Activated T-cell treated with anti-CD3 and anti-CD28 coated beads, Interleukin-2, amount 50 U/mL, for 4 hours (primary cell): Measurements from ENCODE around the gene MFN1. TPM values are rescaled to one million over a fixed set of nuclear protein-coding genes. Genes with fewer than 3 reads are reported as not detected.

Source experiments
- ATAC-seq, 2 donors: fragments of 200-7000 bp; cut with Tn5 transposase; one replicate each; pipeline ENCODE4 v1.10.0; 2021
- DNase-seq: peaks from one replicate; pipeline ENCODE4 v3.0.0-alpha.2; 2020
- H3K27me3 Mint-ChIP-seq: one replicate; pipeline ENCODE4 v1.8.0; 2021; ENCODE audit warnings: low read depth, mixed read lengths
- H3K36me3 Mint-ChIP-seq: one replicate; pipeline ENCODE4 v1.8.0; 2022; ENCODE audit warnings: mixed read lengths; ENCODE audit not compliant: insufficient read depth
- H3K4me1 Mint-ChIP-seq: one replicate; pipeline ENCODE4 v1.8.0; 2021; ENCODE audit warnings: low read depth, mixed read lengths
- H3K4me3 Mint-ChIP-seq: one replicate; pipeline ENCODE4 v1.8.0; 2021; ENCODE audit warnings: mild to moderate bottlenecking, moderate library complexity, mixed read lengths
- H3K9me3 Mint-ChIP-seq: one replicate; pipeline ENCODE4 v1.8.0; 2021; ENCODE audit warnings: mixed read lengths
- total RNA-seq, 3 donors: library from RNA; stranded (reverse); gene quantifications; one replicate each; pipeline ENCODE4 v1.2.1, GENCODE V29; 2021

Gene MFN1
- total RNA-seq, 3 donors from 2014 or later: 31.2 to 35.1 (median 34.4) TPM

GRCh38 chr3:179398574-179399231 is 51.2 kb downstream of the MFN1 start:
- no peaks in the 10 kb centered on the region for H3K27me3 Mint-ChIP-seq
- H3K9me3 Mint-ChIP-seq: no peaks in the 10 kb centered on the region
- H3K4me1 Mint-ChIP-seq: no peaks in the 10 kb centered on the region
- DNase-seq: no peak
- no peak for ATAC-seq
- H3K36me3 Mint-ChIP-seq: peaks cover 15% of the 10 kb centered on the region
- no peak overlapping the region for H3K4me3 Mint-ChIP-seq

GRCh38 chr3:179401561-179401960 is 54.1 kb downstream of the MFN1 start:
- Mint-ChIP-seq H3K36me3 (peaks cover 8% of the 10 kb centered on the region), H3K4me3 (no peak overlapping the region), H3K9me3 (no peaks in the 10 kb centered on the region), H3K4me1 (no peaks in the 10 kb centered on the region), H3K27me3 (no peaks in the 10 kb centered on the region)
- DNase-seq: no peak
- ATAC-seq: no peak

DNA sequence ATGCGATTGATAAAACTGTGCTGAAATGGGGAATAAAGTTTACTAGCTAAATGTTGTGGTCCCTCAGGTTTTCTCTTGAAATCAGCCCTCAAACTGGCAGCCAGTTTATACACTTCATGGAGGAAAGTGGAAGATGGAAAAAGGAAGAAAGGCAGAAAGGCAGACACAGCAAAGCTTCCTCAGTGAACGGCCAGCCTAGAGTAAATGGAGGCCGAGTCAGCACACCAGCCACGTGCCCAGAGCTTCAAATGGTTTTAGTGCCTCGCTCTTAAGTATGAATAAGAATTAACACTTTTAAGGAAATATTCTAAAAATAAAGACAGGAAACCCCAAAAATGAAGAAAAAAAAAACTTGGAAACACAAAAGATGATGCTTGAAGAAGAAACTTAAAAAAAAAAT is 55.5 kb downstream of the MFN1 start:
- DNase-seq (no peak), ATAC-seq (no peak)
- Mint-ChIP-seq H3K4me3 (no peak overlapping the region), H3K9me3 (no peaks in the 10 kb centered on the region), H3K36me3 (peaks cover 2% of the 10 kb centered on the region), H3K4me1 (no peaks in the 10 kb centered on the region), H3K27me3 (no peaks in the 10 kb centered on the region)

DNA sequence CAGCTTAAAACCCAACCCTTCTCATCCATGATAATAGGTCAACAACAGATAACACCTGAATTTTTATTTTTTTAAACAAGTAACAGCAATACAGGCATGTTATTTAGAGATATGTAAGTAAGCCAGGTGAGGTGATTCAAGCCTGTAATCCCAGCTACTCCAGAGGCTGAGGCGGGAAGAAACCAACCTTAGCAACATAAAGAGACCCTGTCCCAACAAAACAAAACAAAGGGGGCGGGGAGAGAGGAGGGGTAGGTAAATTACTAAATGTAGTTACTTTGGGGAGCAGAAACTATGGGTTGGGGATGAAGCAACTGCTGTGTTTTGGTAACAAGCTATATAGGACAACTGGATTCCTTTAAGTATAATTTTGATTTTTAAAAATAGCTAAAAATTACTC is 56.8 kb downstream of the MFN1 start:
- no peaks in the 10 kb centered on the region for H3K9me3 Mint-ChIP-seq
- no peak for DNase-seq
- ATAC-seq: no peak
- H3K36me3 Mint-ChIP-seq: peaks cover 2% of the 10 kb centered on the region
- no peaks in the 10 kb centered on the region for H3K27me3 Mint-ChIP-seq
- no peaks in the 10 kb centered on the region for H3K4me1 Mint-ChIP-seq
- H3K4me3 Mint-ChIP-seq: no peak overlapping the region

DNA sequence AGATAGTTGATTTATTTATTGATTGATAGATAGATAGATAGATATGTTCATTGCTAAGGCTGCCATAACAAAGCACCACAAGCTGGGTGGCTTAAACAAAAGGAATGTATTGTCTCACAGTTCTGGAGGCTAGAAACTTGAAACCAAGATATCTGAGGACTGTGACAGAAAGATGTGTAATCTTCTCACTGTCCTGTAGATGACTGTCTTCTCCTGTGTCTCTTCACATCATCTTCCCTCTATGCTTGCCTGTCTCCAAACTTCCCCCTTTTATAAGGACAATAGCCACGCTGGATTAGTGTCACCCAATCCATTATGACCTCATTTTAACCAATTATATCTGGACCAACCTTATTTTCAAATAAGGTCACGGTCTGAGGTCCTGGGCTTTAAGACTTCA is 62.8 kb downstream of the MFN1 start:
- H3K9me3 Mint-ChIP-seq: no peaks in the 10 kb centered on the region
- no peak overlapping the region for H3K4me3 Mint-ChIP-seq

GRCh38 chr3:179410999-179411398 is 63.5 kb downstream of the MFN1 start:
- H3K36me3 Mint-ChIP-seq: no peaks in the 10 kb centered on the region
- DNase-seq (no peak), ATAC-seq (no peak)
- no peak overlapping the region for H3K4me3 Mint-ChIP-seq
- no peaks in the 10 kb centered on the region for H3K9me3 Mint-ChIP-seq
- no peaks in the 10 kb centered on the region for H3K27me3 Mint-ChIP-seq
- H3K4me1 Mint-ChIP-seq: no peaks in the 10 kb centered on the region

More for the DNA sequence above, 62.8 kb downstream of the MFN1 start:
- Mint-ChIP-seq H3K27me3 (no peaks in the 10 kb centered on the region), H3K4me1 (no peaks in the 10 kb centered on the region), H3K36me3 (no peaks in the 10 kb centered on the region)
- DNase-seq (no peak), ATAC-seq (no peak)

- H3K4me3 Mint-ChIP-seq: no peak overlapping the region
Measured at GRCh38 chr3:179414804-179415203, 67.3 kb downstream of the MFN1 start.

DNA sequence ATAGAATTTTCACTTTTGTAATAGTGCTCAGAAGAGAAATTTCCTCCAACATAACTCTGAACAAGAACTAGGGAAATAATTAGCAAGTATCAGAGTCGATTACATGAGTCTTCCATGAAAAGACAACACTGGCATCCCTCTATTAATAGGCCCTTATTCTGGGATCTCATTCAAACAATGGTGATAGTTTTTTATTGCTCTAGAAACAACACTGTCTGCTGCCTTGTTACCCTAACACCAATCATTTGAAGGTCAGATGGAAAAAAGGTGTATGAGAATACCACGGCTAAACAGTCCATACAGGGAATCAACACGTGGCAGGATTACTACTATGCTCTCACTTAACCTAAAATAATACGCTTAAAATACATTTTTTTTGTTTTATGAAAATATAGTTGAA is 67.9 kb downstream of the MFN1 start:
- Mint-ChIP-seq H3K9me3 (no peaks in the 10 kb centered on the region), H3K4me3 (no peak overlapping the region), H3K27me3 (no peaks in the 10 kb centered on the region), H3K36me3 (peaks cover 2% of the 10 kb centered on the region), H3K4me1 (no peaks in the 10 kb centered on the region)
- ATAC-seq (no peak), DNase-seq (no peak)

More at GRCh38 chr3:179414804-179415203, 67.3 kb downstream of the MFN1 start:
- no peaks in the 10 kb centered on the region for H3K4me1 Mint-ChIP-seq
- no peaks in the 10 kb centered on the region for H3K27me3 Mint-ChIP-seq
- peaks cover 2% of the 10 kb centered on the region for H3K36me3 Mint-ChIP-seq
- no peaks in the 10 kb centered on the region for H3K9me3 Mint-ChIP-seq
- no peak for ATAC-seq
- no peak for DNase-seq

- Mint-ChIP-seq H3K27me3 (no peaks in the 10 kb centered on the region), H3K36me3 (peaks cover 2% of the 10 kb centered on the region), H3K4me3 (no peak overlapping the region), H3K9me3 (no peaks in the 10 kb centered on the region), H3K4me1 (no peaks in the 10 kb centered on the region)
- ATAC-seq (no peak), DNase-seq (no peak)
Measured at GRCh38 chr3:179416681-179417080, 69.2 kb downstream of the MFN1 start.

GRCh38 chr3:179418610-179419009 is 71.1 kb downstream of the MFN1 start:
- ATAC-seq: no peak
- Mint-ChIP-seq H3K4me1 (no peaks in the 10 kb centered on the region), H3K9me3 (no peaks in the 10 kb centered on the region), H3K4me3 (no peak overlapping the region), H3K36me3 (peaks cover 2% of the 10 kb centered on the region), H3K27me3 (no peaks in the 10 kb centered on the region)
- DNase-seq: no peak

GRCh38 chr3:179421500-179421899 is 74.0 kb downstream of the MFN1 start:
- Mint-ChIP-seq H3K4me1 (no peaks in the 10 kb centered on the region), H3K36me3 (peaks cover 2% of the 10 kb centered on the region), H3K9me3 (no peaks in the 10 kb centered on the region), H3K4me3 (no peak overlapping the region), H3K27me3 (no peaks in the 10 kb centered on the region)
- ATAC-seq: no peak
- no peak for DNase-seq

- no peak overlapping the region for H3K4me3 Mint-ChIP-seq
- H3K36me3 Mint-ChIP-seq: no peaks in the 10 kb centered on the region
- DNase-seq (no peak), ATAC-seq (no peak)
- no peaks in the 10 kb centered on the region for H3K9me3 Mint-ChIP-seq
- no peaks in the 10 kb centered on the region for H3K4me1 Mint-ChIP-seq
- peaks cover 2% of the 10 kb centered on the region for H3K27me3 Mint-ChIP-seq
Measured at GRCh38 chr3:179425075-179425474, 77.6 kb downstream of the MFN1 start.

DNA sequence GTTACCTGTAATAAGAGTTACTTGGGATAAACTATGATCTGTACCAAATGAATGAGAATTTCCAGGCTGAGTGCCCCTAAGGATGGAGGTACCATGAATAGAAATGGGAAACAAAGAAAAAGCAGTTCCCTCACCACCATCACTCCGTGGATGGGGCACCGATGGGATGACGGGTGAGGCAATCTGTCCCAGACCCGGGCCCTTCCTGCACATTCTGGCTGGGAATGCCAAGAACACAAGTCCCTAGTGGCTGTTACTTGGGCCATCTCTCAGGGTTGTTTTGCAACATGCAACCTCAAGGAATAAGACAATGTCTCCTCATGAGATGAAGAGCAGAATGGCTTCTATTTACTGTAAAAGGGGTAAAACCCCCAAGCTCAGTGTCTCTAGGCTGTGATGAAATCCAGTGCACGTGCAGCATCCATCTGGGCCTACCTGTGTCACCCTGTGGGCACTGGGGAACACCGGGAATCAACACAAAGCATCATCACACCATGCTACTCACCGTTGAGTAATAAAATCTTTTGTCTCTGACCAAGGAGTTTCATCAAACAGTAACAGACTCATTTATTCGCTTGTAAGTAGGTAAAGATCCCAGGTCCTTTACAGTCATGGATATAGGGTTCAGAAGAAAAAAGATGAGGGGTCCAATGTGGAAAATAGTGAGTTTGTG is 81.5 kb downstream of the MFN1 start:
- DNase-seq (no peak), ATAC-seq (no peak)
- Mint-ChIP-seq H3K9me3 (no peaks in the 10 kb centered on the region), H3K36me3 (no peaks in the 10 kb centered on the region), H3K27me3 (peaks cover 5% of the 10 kb centered on the region), H3K4me1 (peaks cover 1% of the 10 kb centered on the region), H3K4me3 (no peak overlapping the region)

DNA sequence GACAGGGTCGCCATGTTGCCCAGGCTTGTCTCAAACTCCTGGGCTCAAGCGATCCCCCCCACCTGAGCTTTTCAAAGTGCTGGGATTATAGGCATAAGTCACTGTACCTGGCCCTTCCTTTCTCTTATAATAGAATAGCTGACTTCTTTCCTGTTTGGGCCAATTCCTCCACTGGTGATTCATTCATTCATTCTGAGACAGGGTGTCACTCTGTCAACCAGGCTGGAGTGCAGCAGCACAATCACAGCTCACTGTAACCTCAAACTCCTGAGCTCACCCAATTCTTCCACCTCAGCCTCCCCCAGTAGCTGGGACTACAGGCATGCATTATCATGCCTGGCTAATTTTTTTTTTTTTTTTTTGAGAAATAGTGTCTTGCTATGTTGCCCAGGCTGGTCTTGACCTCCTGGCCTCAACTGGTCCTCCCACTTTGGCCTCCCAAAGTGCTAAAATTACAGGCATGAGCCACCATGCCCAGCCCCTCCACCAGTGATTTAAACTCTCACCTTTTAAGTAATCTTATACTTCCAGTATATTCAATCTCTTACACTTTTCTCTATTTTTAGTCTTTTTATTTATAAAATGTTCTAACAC is 82.9 kb downstream of the MFN1 start:
- ATAC-seq: no peak
- H3K9me3 Mint-ChIP-seq: no peaks in the 10 kb centered on the region
- H3K4me3 Mint-ChIP-seq: no peak overlapping the region
- H3K4me1 Mint-ChIP-seq: peaks cover 2% of the 10 kb centered on the region
- no peak for DNase-seq
- H3K27me3 Mint-ChIP-seq: peaks cover 5% of the 10 kb centered on the region
- H3K36me3 Mint-ChIP-seq: no peaks in the 10 kb centered on the region

- no peak for DNase-seq
- ATAC-seq: no peak
- Mint-ChIP-seq H3K4me3 (no peak overlapping the region), H3K27me3 (peaks cover 5% of the 10 kb centered on the region), H3K9me3 (no peaks in the 10 kb centered on the region), H3K4me1 (peaks cover 2% of the 10 kb centered on the region), H3K36me3 (no peaks in the 10 kb centered on the region)
Measured at GRCh38 chr3:179432021-179432420, 84.5 kb downstream of the MFN1 start.
